K562 (cell line): ENCODE measurements around the gene SLC35E2B. TPM values are rescaled to one million over a fixed set of nuclear protein-coding genes. Genes with fewer than 3 reads are reported as not detected.
"Not testable (repeated sequence)": the region's sequence is repeated elsewhere in the genome, so short reads cannot be mapped to it uniquely, and the experiment has no call there.

Experiments
- ATF1 ChIP-seq, 2 experiments: fragments of 450-650 bp in 1 of 2; IDR thresholded peaks; 2 replicates each; pipeline ENCODE4 v1.6.1; 2016; ENCODE audit warnings: missing compliant biosample characterization in 1 of 2, missing genetic modification characterization in 1 of 2
- EP400 ChIP-seq: fragments of 450-650 bp; IDR thresholded peaks from 2 replicates; pipeline ENCODE4 v1.6.1; 2017; ENCODE audit warnings: antibody characterized with exemption, mild to moderate bottlenecking, moderate library complexity
- HCFC1 ChIP-seq: IDR thresholded peaks from 2 replicates; pipeline ENCODE4 v1.6.1; 2012; ENCODE audit warnings: low read depth, low read length, improper control_type of control experiment
- HNRNPLL ChIP-seq: fragments of 200-400 bp; formaldehyde crosslinking; IDR thresholded peaks from 2 replicates; pipeline ENCODE4 v1.6.1; 2017; ENCODE audit warnings: low read length, low read depth, mild to moderate bottlenecking; ENCODE audit not compliant: poor library complexity, severe bottlenecking
- MYC ChIP-seq, 2 experiments: fragments of 250-450 bp in 1 of 2; sonication (Bioruptor Pico) in 1 of 2; IDR thresholded peaks; 2 replicates each; pipeline versions ENCODE4 v1.5.1 to v1.6.1; 2012 to 2021; ENCODE audit warnings: low read depth in 2 of 2, borderline replicate concordance in 1 of 2, improper control_type of control experiment in 1 of 2, low read length in 1 of 2, mild to moderate bottlenecking in 1 of 2, moderate library complexity in 1 of 2
- REST ChIP-seq, 2 experiments: fragments of 450-650 bp; formaldehyde crosslinking in 1 of 2; IDR thresholded peaks; 2 replicates each; pipeline versions ENCODE4 v1.4.0 to v1.6.1; 2014 to 2020; ENCODE audit warnings: mild to moderate bottlenecking in 2 of 2, borderline replicate concordance in 1 of 2, low read depth in 1 of 2
- SUPT5H ChIP-seq: fragments of 450-650 bp; IDR thresholded peaks from 2 replicates; pipeline ENCODE4 v1.6.1; 2016
- TAF9B ChIP-seq: fragments of 450-650 bp; IDR thresholded peaks from 2 replicates; pipeline ENCODE4 v1.6.1; 2018; ENCODE audit warnings: mild to moderate bottlenecking; ENCODE audit not compliant: partially characterized antibody
- TCF7 ChIP-seq: sonication (generic); IDR thresholded peaks from 2 replicates; pipeline ENCODE4 v1.6.1; 2016; ENCODE audit warnings: antibody characterized with exemption, borderline replicate concordance
- ZKSCAN1 ChIP-seq: fragments of 150-350 bp; IDR thresholded peaks from 2 replicates; pipeline ENCODE4 v1.6.1; 2016; ENCODE audit warnings: low read depth, low read length
- ZNF263 ChIP-seq: sonication (generic); formaldehyde crosslinking; IDR thresholded peaks from 2 replicates; pipeline ENCODE4 v1.8.0; 2022; ENCODE audit warnings: mild to moderate bottlenecking, missing genetic modification reagents, borderline replicate concordance
- polyA plus RNA-seq, 8 experiments: library from polyadenylated mRNA; depleted of rRNA in 4 of 8; stranded (reverse) in 5 of 8; unstranded in 3 of 8; fragments of >200 nt; fragmentation: Nextera tagmentation in 2 of 8; fragmentation: Illumina TruSeq in 1 of 8; extraction: Ambion mirVana in 2 of 8; extraction: Trizol in 1 of 8; gene quantifications; 2 replicates each; pipeline versions ENCODE4 v1.2.1 to v1.2.3, GENCODE V29; 2011 to 2014; ENCODE audit warnings: inconsistent platforms in 1 of 8, missing spikeins in 1 of 8
- total RNA-seq, 7 experiments: library from RNA; depleted of rRNA in 6 of 7; stranded (reverse); fragments of >200 nt in 6 of 7; fragmentation: Illumina TruSeq in 2 of 7; extraction: Trizol in 2 of 7; gene quantifications; 2 replicates each; pipeline versions ENCODE4 v1.2.1 to v1.2.3, GENCODE V29; 2011 to 2021; ENCODE audit warnings: low replicate concordance in 1 of 7
- TF ChIP-seq, protein P1 (sequence below), 2 experiments: IDR thresholded peaks; 2 replicates each; pipeline ENCODE4 v1.6.1; 2011; ENCODE audit warnings: borderline replicate concordance in 1 of 2, control low read depth in 1 of 2, low read depth in 1 of 2, low read length in 1 of 2, mild to moderate bottlenecking in 1 of 2, mixed read lengths in 1 of 2, moderate library complexity in 1 of 2; ENCODE audit not compliant: insufficient read depth in 1 of 2, insufficient read length in 1 of 2, poor library complexity in 1 of 2, severe bottlenecking in 1 of 2; ENCODE audit errors: extremely low read depth in 1 of 2
- TF ChIP-seq, protein P2 (sequence below): sonication (generic); formaldehyde crosslinking; IDR thresholded peaks from 2 replicates; pipeline ENCODE4 v1.8.1; 2023; ENCODE audit warnings: mild to moderate bottlenecking, missing genetic modification reagents

Gene SLC35E2B
- total and polyA plus RNA-seq, 9 of the 15 experiments (the other 6 are each of a cell fraction or from before 2014, with no cell fraction given) = 4.7 to 44.6 (median 20.7) TPM

GRCh38 chr1:1658583-1659549, 33.7 kb downstream of the SLC35E2B start, which contains the start of gene CDK11B (continued):
- TF ChIP-seq TAF9B = peak; percentile 20
- peak; percentile 14; the same call in 1 of the 2 replicates for TF ChIP-seq ZNF263
- TF ChIP-seq TCF7 = peak; percentile 51; the same call in 1 of the 2 replicates
- TF ChIP-seq REST (IDR thresholded peaks at IDR 0.05; ENCODE audit: borderline replicate concordance); ATF1 (CRISPR knock-in tag; IDR thresholded peaks at IDR 0.05): not testable (repeated sequence)
- TF ChIP-seq REST (CRISPR knock-in tag; IDR thresholded peaks at IDR 0.05; ENCODE audit: low read depth) = 0 out of 2 replicates have a peak, but pooled peaks have one; percentile 28
- TF ChIP-seq, protein P1, sequence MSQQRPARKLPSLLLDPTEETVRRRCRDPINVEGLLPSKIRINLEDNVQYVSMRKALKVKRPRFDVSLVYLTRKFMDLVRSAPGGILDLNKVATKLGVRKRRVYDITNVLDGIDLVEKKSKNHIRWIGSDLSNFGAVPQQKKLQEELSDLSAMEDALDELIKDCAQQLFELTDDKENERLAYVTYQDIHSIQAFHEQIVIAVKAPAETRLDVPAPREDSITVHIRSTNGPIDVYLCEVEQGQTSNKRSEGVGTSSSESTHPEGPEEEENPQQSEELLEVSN (IDR thresholded peaks at IDR 0.05; ENCODE audit: borderline replicate concordance in 1 of 2, extremely low read depth in 1 of 2, insufficient read depth in 1 of 2, insufficient read length in 1 of 2, low read depth in 1 of 2, low read length in 1 of 2, poor library complexity in 1 of 2, severe bottlenecking in 1 of 2) = peak in 1 of 2 experiments; percentile 9
- peak; percentile 94 for TF ChIP-seq EP400
- peak; percentile 72 for TF ChIP-seq MYC (IDR thresholded peaks at IDR 0.05; ENCODE audit: low read depth, low read length)
- TF ChIP-seq MYC (CRISPR knock-in tag; IDR thresholded peaks at IDR 0.05; ENCODE audit: borderline replicate concordance, low read depth) = peak; percentile 38; the same call in 1 of the 2 replicates
- TF ChIP-seq ATF1 (tag; IDR thresholded peaks at IDR 0.05) = peak; percentile 100
- peak; percentile 71 for TF ChIP-seq SUPT5H
- peak; percentile 57 for TF ChIP-seq HNRNPLL
- TF ChIP-seq, protein P2, sequence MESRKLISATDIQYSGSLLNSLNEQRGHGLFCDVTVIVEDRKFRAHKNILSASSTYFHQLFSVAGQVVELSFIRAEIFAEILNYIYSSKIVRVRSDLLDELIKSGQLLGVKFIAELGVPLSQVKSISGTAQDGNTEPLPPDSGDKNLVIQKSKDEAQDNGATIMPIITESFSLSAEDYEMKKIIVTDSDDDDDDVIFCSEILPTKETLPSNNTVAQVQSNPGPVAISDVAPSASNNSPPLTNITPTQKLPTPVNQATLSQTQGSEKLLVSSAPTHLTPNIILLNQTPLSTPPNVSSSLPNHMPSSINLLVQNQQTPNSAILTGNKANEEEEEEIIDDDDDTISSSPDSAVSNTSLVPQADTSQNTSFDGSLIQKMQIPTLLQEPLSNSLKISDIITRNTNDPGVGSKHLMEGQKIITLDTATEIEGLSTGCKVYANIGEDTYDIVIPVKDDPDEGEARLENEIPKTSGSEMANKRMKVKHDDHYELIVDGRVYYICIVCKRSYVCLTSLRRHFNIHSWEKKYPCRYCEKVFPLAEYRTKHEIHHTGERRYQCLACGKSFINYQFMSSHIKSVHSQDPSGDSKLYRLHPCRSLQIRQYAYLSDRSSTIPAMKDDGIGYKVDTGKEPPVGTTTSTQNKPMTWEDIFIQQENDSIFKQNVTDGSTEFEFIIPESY (CRISPR knock-in tag) = peak; percentile 80
- TF ChIP-seq HCFC1 = peak; percentile 85
- TF ChIP-seq ZKSCAN1 = peak; percentile 61; the same call in 1 of the 2 replicates
